A549 treated with dexamethasone at 1 μM for 4 hours (cell line): ENCODE results near the gene ENC1. TPM values are rescaled to one million over a fixed set of nuclear protein-coding genes. Genes with fewer than 3 reads are reported as not detected.

ENCODE experiments used
- total RNA-seq: library from RNA; stranded (reverse); fragments of 200-300 nt; extraction: Qiagen RNA extraction; gene quantifications from 5 replicates; pipeline ENCODE4 v1.2.3, GENCODE V29; 2022

Gene ENC1
- 3.4 to 4.0 TPM (median 3.6 TPM) in 5 replicates for total RNA-seq

GRCh38 chr5:74640450-74640953, at the start of gene ENC1:
Gene ENC1 (minus strand): TSS chr5:74640728. CDS start chr5:74636485, 4,243 bp downstream.

GRCh38 chr5:74684900-74685851, 44.6 kb upstream of the ENC1 start, which contains the start of gene HEXB:
Gene HEXB (plus strand): TSS chr5:74685233. CDS start chr5:74685261, 28 bp downstream.

Other genes with a start within 250 kb of the ENC1 start
- 102 to 119 TPM (median 114 TPM) in 5 replicates for gene HEXB, start 44.5 kb upstream of the ENC1 start, total RNA-seq
- gene GFM2, start 126.4 kb upstream of the ENC1 start, total RNA-seq, result 21.2 to 26.1 TPM (median 23.3 TPM) in 5 replicates
- 122 to 137 TPM (median 130 TPM) in 5 replicates for gene NSA2, start 126.5 kb upstream of the ENC1 start, total RNA-seq
- gene FAM169A, start 225.7 kb upstream of the ENC1 start, total RNA-seq, result 4.2 to 8.3 TPM (median 7.1 TPM) in 5 replicates